NB4 (cell line): ENCODE results near the gene HSPB1.

ENCODE experiments used
- CTCF ChIP-seq: IDR thresholded peaks from one replicate; pipeline ENCODE4 v1.5.1; 2012; ENCODE audit warnings: low read depth, low read length
- MYC ChIP-seq: IDR thresholded peaks from 2 replicates; pipeline ENCODE4 v1.6.1; 2011; ENCODE audit warnings: low read depth, low read length
- POLR2A ChIP-seq: IDR thresholded peaks from 2 replicates; pipeline ENCODE4 v1.6.1; 2011; ENCODE audit warnings: mild to moderate bottlenecking; ENCODE audit not compliant: insufficient read length; ENCODE audit errors: extremely low read depth

GRCh38 chr7:76302347-76303201 is at the start of gene HSPB1:
- TF ChIP-seq CTCF: no peak
- 0 out of 2 replicates have a peak, but pooled peaks have one; percentile 9 for TF ChIP-seq MYC
- peak; percentile 66 for TF ChIP-seq POLR2A
